Ishikawa (cell line): ENCODE data around the gene SPOP.

Source experiments
- CEBPB ChIP-seq: IDR thresholded peaks from 2 replicates; pipeline ENCODE4 v1.6.1; 2012
- CREB1 ChIP-seq: IDR thresholded peaks from 2 replicates; pipeline ENCODE4 v1.6.1; 2012; ENCODE audit warnings: low read depth
- EGR1 ChIP-seq: IDR thresholded peaks from 2 replicates; pipeline ENCODE4 v1.6.1; 2012
- EP300 ChIP-seq: IDR thresholded peaks from 2 replicates; pipeline ENCODE4 v1.6.1; 2012; ENCODE audit warnings: borderline replicate concordance
- FOXM1 ChIP-seq: IDR thresholded peaks from 2 replicates; pipeline ENCODE4 v1.6.1; 2012; ENCODE audit warnings: low read depth, borderline replicate concordance
- NFIC ChIP-seq: IDR thresholded peaks from 2 replicates; pipeline ENCODE4 v1.6.1; 2012
- RAD21 ChIP-seq: IDR thresholded peaks from 2 replicates; pipeline ENCODE4 v1.6.1; 2012; ENCODE audit warnings: low read depth
- TAF1 ChIP-seq: IDR thresholded peaks from 2 replicates; pipeline ENCODE4 v1.6.1; 2012; ENCODE audit warnings: low read depth, mild to moderate bottlenecking
- YY1 ChIP-seq: IDR thresholded peaks from 2 replicates; pipeline ENCODE4 v1.6.1; 2012; ENCODE audit warnings: low read depth
- TF ChIP-seq, protein P1 (sequence below): IDR thresholded peaks from 2 replicates; pipeline ENCODE4 v1.6.1; 2012; ENCODE audit warnings: low read depth, mild to moderate bottlenecking
- TF ChIP-seq, protein P2 (sequence below): IDR thresholded peaks from 2 replicates; pipeline ENCODE4 v1.6.1; 2012
- TF ChIP-seq, protein P3 (sequence below): IDR thresholded peaks from 2 replicates; pipeline ENCODE4 v1.6.1; 2012

DNA sequence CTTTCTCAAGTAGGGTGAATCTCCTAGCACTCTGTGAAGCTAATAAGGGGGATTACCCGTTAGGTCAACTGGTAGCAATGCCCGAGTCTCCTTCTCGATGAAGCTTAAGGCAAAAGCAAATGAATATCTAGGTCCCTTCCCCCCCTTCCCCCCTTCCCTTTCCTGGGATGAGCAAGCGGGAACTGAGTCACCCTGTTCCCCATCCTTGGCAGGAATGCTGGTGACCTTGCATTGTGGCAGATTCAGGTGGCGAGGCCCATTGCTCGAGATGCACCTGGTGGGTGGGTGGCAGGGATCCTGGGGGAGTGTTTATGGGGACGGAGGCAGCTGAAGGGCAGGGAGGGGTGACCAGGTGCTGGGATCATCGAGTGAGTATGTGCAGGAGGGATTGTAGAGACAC, 95.1 kb downstream of the SPOP start:
- TF ChIP-seq NFIC (no peak), RAD21 (no peak), EP300 (no peak), EGR1 (no peak), CEBPB (no peak), YY1 (no peak), FOXM1 (no peak), TAF1 (no peak), CREB1 (no peak)
- TF ChIP-seq, protein P1, sequence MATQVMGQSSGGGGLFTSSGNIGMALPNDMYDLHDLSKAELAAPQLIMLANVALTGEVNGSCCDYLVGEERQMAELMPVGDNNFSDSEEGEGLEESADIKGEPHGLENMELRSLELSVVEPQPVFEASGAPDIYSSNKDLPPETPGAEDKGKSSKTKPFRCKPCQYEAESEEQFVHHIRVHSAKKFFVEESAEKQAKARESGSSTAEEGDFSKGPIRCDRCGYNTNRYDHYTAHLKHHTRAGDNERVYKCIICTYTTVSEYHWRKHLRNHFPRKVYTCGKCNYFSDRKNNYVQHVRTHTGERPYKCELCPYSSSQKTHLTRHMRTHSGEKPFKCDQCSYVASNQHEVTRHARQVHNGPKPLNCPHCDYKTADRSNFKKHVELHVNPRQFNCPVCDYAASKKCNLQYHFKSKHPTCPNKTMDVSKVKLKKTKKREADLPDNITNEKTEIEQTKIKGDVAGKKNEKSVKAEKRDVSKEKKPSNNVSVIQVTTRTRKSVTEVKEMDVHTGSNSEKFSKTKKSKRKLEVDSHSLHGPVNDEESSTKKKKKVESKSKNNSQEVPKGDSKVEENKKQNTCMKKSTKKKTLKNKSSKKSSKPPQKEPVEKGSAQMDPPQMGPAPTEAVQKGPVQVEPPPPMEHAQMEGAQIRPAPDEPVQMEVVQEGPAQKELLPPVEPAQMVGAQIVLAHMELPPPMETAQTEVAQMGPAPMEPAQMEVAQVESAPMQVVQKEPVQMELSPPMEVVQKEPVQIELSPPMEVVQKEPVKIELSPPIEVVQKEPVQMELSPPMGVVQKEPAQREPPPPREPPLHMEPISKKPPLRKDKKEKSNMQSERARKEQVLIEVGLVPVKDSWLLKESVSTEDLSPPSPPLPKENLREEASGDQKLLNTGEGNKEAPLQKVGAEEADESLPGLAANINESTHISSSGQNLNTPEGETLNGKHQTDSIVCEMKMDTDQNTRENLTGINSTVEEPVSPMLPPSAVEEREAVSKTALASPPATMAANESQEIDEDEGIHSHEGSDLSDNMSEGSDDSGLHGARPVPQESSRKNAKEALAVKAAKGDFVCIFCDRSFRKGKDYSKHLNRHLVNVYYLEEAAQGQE: no peak
- TF ChIP-seq, protein P2, sequence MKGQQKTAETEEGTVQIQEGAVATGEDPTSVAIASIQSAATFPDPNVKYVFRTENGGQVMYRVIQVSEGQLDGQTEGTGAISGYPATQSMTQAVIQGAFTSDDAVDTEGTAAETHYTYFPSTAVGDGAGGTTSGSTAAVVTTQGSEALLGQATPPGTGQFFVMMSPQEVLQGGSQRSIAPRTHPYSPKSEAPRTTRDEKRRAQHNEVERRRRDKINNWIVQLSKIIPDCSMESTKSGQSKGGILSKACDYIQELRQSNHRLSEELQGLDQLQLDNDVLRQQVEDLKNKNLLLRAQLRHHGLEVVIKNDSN: no peak
- TF ChIP-seq, protein P3, sequence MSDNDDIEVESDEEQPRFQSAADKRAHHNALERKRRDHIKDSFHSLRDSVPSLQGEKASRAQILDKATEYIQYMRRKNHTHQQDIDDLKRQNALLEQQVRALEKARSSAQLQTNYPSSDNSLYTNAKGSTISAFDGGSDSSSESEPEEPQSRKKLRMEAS: no peak
